Measurements from ENCODE around the gene DNAJB12. TPM values are rescaled to one million over a fixed set of nuclear protein-coding genes. Genes with fewer than 3 reads are reported as not detected.

Gene DNAJB12
- total RNA-seq, 1 donor: 52.5 TPM

- H4K20me1 ChIP-seq (ENCODE audit: insufficient read depth, low read length): no peaks in the 10 kb centered on the region
- H3K4me1 ChIP-seq (ENCODE audit: insufficient read depth, low read length): peaks cover 11% of the 10 kb centered on the region
- H3K9me3 ChIP-seq (ENCODE audit: low read depth, low read length): no peaks in the 10 kb centered on the region
- TF ChIP-seq CTCF (IDR thresholded peaks at IDR 0.05; ENCODE audit: extremely low read depth, low read depth, low read length): no peak
- H2AFZ ChIP-seq (ENCODE audit: low read length): no peak overlapping the region
- no peaks in the 10 kb centered on the region for H3K79me2 ChIP-seq (ENCODE audit: insufficient read depth, low read length)
- peak overlapping the region; percentile 85 for H3K27ac ChIP-seq (ENCODE audit: low read depth, low read length)
- no peak overlapping the region for H3K4me2 ChIP-seq (ENCODE audit: insufficient read depth, low read length)
- DNase-seq (ENCODE audit: insufficient read length, low spot score, missing footprints): no peak
- H3K4me3 ChIP-seq (ENCODE audit: insufficient read depth, low read length): no peak overlapping the region
- H3K36me3 ChIP-seq (ENCODE audit: insufficient read depth, low read length): no peaks in the 10 kb centered on the region
- H3K27me3 ChIP-seq (ENCODE audit: insufficient read depth, low read length): no peaks in the 10 kb centered on the region
Measured at GRCh38 chr10:72295330-72295910, 59.3 kb downstream of the DNAJB12 start.

GRCh38 chr10:72292223-72292691 is 62.5 kb downstream of the DNAJB12 start:
- DNase-seq (ENCODE audit: insufficient read length, low spot score, missing footprints): peak; percentile 80
- H3K27me3 ChIP-seq (ENCODE audit: insufficient read depth, low read length): no peaks in the 10 kb centered on the region
- no peaks in the 10 kb centered on the region for H3K79me2 ChIP-seq (ENCODE audit: insufficient read depth, low read length)
- H3K4me1 ChIP-seq (ENCODE audit: insufficient read depth, low read length): peaks cover 6% of the 10 kb centered on the region
- no peaks in the 10 kb centered on the region for H4K20me1 ChIP-seq (ENCODE audit: insufficient read depth, low read length)
- H3K36me3 ChIP-seq (ENCODE audit: insufficient read depth, low read length): no peaks in the 10 kb centered on the region
- H3K4me2 ChIP-seq (ENCODE audit: insufficient read depth, low read length): no peak overlapping the region
- no peak for TF ChIP-seq CTCF (IDR thresholded peaks at IDR 0.05; ENCODE audit: extremely low read depth, low read depth, low read length)
- H3K9me3 ChIP-seq (ENCODE audit: low read depth, low read length): no peaks in the 10 kb centered on the region
- H3K27ac ChIP-seq (ENCODE audit: low read depth, low read length): no peak overlapping the region
- no peak overlapping the region for H2AFZ ChIP-seq (ENCODE audit: low read length)
- H3K4me3 ChIP-seq (ENCODE audit: insufficient read depth, low read length): no peak overlapping the region

GRCh38 chr10:72291019-72291532 is 63.6 kb downstream of the DNAJB12 start:
- Histone ChIP-seq H3K36me3 (ENCODE audit: insufficient read depth, low read length) (no peaks in the 10 kb centered on the region), H3K27ac (ENCODE audit: low read depth, low read length) (no peak overlapping the region), H4K20me1 (ENCODE audit: insufficient read depth, low read length) (no peaks in the 10 kb centered on the region), H3K4me1 (ENCODE audit: insufficient read depth, low read length) (peaks cover 3% of the 10 kb centered on the region), H3K4me3 (ENCODE audit: insufficient read depth, low read length) (no peak overlapping the region), H3K27me3 (ENCODE audit: insufficient read depth, low read length) (no peaks in the 10 kb centered on the region), H3K4me2 (ENCODE audit: insufficient read depth, low read length) (no peak overlapping the region), H3K79me2 (ENCODE audit: insufficient read depth, low read length) (no peaks in the 10 kb centered on the region), H3K9me3 (ENCODE audit: low read depth, low read length) (no peaks in the 10 kb centered on the region), H2AFZ (ENCODE audit: low read length) (no peak overlapping the region)
- no peak for TF ChIP-seq CTCF (IDR thresholded peaks at IDR 0.05; ENCODE audit: extremely low read depth, low read depth, low read length)
- peak; percentile 75 for DNase-seq (ENCODE audit: insufficient read length, low spot score, missing footprints)

GRCh38 chr10:72285972-72286521 is 68.7 kb downstream of the DNAJB12 start:
- Histone ChIP-seq H2AFZ (ENCODE audit: low read length) (peak overlapping the region; percentile 47), H3K4me1 (ENCODE audit: insufficient read depth, low read length) (no peaks in the 10 kb centered on the region), H3K9me3 (ENCODE audit: low read depth, low read length) (no peaks in the 10 kb centered on the region), H3K27me3 (ENCODE audit: insufficient read depth, low read length) (no peaks in the 10 kb centered on the region), H3K79me2 (ENCODE audit: insufficient read depth, low read length) (no peaks in the 10 kb centered on the region), H3K4me3 (ENCODE audit: insufficient read depth, low read length) (no peak overlapping the region), H3K36me3 (ENCODE audit: insufficient read depth, low read length) (no peaks in the 10 kb centered on the region), H4K20me1 (ENCODE audit: insufficient read depth, low read length) (no peaks in the 10 kb centered on the region), H3K4me2 (ENCODE audit: insufficient read depth, low read length) (no peak overlapping the region), H3K27ac (ENCODE audit: low read depth, low read length) (no peak overlapping the region)
- no peak for TF ChIP-seq CTCF (IDR thresholded peaks at IDR 0.05; ENCODE audit: extremely low read depth, low read depth, low read length)
- no peak for DNase-seq (ENCODE audit: insufficient read length, low spot score, missing footprints)

All from osteoblast (primary cell).